Lung microvascular endothelial cell (primary cell): ENCODE data around the gene CMSS1. TPM values are rescaled to one million over a fixed set of nuclear protein-coding genes. Genes with fewer than 3 reads are reported as not detected.

Experiments
- DNase-seq, 2 donors: peaks; one replicate each; pipeline versions ENCODE4 v3.0.0 to v3.0.0-alpha.2; 2010; ENCODE audit warnings: low read depth in 2 of 2
- total RNA-seq: library from RNA; depleted of rRNA; stranded (reverse); fragments of >200 nt; gene quantifications from 2 replicates; pipeline ENCODE4 v1.2.1, GENCODE V29; 2014

The CMSS1 gene
- total RNA-seq, 1 donor from 2014 or later = 3.0 TPM

- no peak for DNase-seq
These were observed 140.7 kb downstream of the CMSS1 start for GRCh38 chr3:99958222-99958912.

- DNase-seq = peak; percentile 13 to 16
These were observed 142.6 kb downstream of the CMSS1 start for GRCh38 chr3:99960123-99960878.

GRCh38 chr3:99960941-99961340, 143.3 kb downstream of the CMSS1 start:
- DNase-seq = peak in 1 of 2 donors; percentile 21

- DNase-seq = no peak
These were observed 144.3 kb downstream of the CMSS1 start for GRCh38 chr3:99961756-99962515.

- no peak for DNase-seq
These were observed 145.0 kb downstream of the CMSS1 start for GRCh38 chr3:99962703-99963102.

GRCh38 chr3:99965077-99965476, 147.4 kb downstream of the CMSS1 start:
- DNase-seq = peak; percentile 47 to 65

- no peak for DNase-seq
These were observed 148.2 kb downstream of the CMSS1 start for GRCh38 chr3:99965681-99966408.

GRCh38 chr3:99966662-99967416, 149.2 kb downstream of the CMSS1 start:
- no peak for DNase-seq

- no peak for DNase-seq
These were observed 150.1 kb downstream of the CMSS1 start for GRCh38 chr3:99967796-99968195.

GRCh38 chr3:99969136-99969535, 151.5 kb downstream of the CMSS1 start:
- no peak for DNase-seq

GRCh38 chr3:99970198-99970597, 152.5 kb downstream of the CMSS1 start:
- DNase-seq = no peak

GRCh38 chr3:99971761-99972160, 154.1 kb downstream of the CMSS1 start:
- DNase-seq = no peak

GRCh38 chr3:99972380-99973104, 154.9 kb downstream of the CMSS1 start:
- peak in 1 of 2 donors; percentile 15 for DNase-seq

GRCh38 chr3:99974989-99975388, 157.3 kb downstream of the CMSS1 start:
- DNase-seq = no peak

- no peak for DNase-seq
These were observed 158.9 kb downstream of the CMSS1 start for GRCh38 chr3:99976584-99976983.

- DNase-seq = no peak
These were observed 160.6 kb downstream of the CMSS1 start for GRCh38 chr3:99978221-99978620.

GRCh38 chr3:99980606-99981005, 162.9 kb downstream of the CMSS1 start:
- DNase-seq = no peak

GRCh38 chr3:99981138-99981537, 163.5 kb downstream of the CMSS1 start:
- DNase-seq = no peak

- DNase-seq = no peak
These were observed 165.0 kb downstream of the CMSS1 start for GRCh38 chr3:99982650-99983049.

GRCh38 chr3:99984139-99984538, 166.5 kb downstream of the CMSS1 start:
- no peak for DNase-seq
